Stimulated activated CD4-positive, alpha-beta T cell treated with anti-CD3 and anti-CD28 coated beads, Interleukin-15, amount 100 ng/mL, for 24 hours (primary cell): ENCODE results near the gene PPIF.

ENCODE experiments used
- DNase-seq: peaks from one replicate; pipeline ENCODE4 v3.0.0-alpha.2; 2020

The PPIF gene

DNA sequence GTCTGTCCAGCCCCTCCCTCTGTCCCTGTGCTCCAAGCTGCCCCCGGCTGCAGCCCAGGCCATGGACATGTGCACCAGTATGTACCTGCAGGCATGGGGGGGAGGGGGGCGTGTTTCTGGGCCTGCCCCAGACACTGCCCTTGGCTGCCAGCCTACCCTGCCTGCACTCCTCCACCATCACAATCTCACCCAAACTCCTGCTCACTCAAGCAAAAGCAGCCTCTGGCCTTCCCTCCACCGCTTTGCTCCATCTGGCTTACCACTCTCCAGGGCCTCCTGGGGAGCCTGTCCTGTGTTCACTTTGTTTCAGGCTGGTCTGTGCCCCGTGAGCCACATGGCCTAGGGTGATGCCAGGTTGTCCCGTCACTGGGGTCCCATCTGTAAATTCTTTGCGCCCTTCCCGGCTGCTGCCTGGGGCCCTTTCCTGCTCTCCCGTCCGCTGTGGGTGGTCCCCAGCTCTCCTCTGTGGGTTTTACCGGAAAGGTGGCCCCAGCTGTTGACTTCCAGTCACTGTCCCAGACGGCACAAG lies 33.3 kb upstream of the PPIF start:
- no peak for DNase-seq

DNA sequence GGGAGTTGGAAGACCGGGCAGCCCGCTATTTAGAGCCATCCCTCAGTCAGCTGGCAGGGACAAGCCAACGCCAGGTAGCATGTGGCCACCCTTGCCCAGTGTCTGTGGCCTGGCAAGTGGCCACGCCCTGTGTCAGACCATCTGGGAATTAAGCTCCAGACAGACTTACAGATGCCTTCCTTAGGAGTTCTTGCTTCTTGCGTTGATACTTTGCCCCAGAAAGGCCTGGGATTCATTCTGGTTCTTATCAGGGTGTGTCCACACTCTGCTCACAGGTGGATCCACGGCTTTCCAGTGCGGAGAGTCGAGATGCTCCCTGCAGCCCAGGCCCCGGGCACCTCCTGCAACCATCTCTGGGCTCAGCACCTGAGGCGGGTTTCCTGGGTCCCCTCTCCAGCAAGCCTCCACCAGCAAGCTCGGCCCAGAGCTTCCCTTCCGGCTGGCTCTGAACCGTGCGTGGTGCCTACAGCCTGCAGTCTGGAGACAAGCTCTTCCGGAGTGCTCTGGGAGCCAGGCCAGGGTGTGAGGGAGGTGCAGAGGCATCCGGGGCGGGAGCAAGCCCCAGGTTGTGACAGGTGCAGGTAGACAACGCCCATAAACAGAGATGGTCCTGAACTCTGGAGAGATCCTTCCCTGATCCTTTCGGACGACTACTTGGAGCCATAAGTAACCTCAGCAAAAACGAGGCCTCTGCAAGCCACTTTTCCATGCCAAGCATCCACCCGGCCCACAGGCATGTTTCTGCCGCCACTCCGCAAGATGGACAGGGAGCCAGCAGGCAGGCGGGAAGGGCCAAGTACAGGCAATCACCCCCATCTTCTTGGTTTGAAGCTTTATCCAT lies 32.3 kb upstream of the PPIF start:
- no peak for DNase-seq

DNA sequence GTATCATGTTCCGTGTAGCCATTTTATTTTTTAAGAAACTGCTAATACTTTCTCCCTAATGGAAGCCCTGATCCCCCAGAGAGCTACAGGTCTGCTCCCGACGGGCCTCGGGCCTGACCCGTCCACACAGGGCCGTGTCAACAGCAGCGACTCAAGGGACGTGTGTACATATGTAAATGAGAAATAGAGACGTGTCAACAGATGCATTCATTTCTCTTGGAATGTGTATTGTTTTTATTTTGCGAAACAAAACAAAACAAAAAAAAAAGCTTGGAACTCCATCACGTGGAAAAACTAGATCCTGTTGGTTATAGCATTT lies 31.7 kb upstream of the PPIF start:
- DNase-seq: no peak

DNA sequence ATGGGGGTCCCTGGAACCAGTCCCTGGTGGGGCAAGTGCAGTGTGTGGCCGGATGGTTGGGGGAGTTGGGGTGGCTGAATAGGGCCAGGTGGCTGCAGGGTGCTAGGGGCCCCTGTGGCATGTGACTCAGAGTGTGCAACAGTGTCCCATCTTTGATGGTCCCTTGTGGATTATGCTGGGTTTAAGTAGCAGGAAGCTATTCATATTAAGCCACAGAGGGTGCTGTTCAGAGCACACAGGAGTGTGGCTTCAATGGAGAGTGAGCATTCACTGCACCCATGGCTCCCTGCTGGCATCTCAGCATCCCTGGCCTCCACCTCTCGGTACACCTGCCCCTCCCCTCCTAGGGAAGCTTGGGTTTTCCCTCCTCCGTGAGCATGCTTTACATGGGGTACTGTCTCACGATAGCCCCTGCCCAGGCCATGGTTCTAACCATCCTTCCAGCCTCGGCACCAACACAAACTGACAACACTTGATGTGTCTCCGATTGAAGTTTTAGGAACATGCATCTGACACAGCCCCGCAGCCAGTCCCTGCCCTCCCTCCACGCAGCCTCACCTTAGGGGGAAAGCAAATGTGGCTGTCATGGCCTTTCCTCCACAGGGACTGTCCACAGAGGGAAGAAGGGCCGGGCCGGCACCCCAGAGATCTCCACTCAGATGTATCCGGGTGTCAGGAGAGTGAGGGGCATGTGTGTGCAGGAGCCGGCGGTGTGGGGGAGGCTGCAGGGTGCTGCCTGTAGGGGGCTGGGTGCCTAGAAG lies 30.4 kb upstream of the PPIF start:
- DNase-seq: peak; percentile 28

DNA sequence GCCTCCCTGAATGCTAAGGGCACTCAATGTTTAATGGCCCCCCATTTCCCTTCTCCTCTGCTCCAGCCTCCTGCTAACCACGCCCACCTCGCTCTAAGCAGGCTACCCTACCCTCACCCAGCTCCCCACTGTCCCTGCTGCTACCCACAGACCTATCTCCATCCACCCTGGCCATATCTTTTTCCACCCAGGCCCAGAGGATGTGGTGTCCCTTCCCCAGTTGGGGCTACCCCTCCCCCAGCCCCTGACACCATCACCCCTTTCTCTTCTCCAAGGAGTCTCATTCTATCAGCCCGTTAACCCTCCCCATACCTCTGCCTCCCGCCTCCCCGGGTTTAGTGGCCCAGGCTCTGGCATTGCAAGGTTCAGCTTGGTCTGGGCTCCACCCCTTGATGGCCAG lies 28.9 kb upstream of the PPIF start:
- DNase-seq: no peak

DNA sequence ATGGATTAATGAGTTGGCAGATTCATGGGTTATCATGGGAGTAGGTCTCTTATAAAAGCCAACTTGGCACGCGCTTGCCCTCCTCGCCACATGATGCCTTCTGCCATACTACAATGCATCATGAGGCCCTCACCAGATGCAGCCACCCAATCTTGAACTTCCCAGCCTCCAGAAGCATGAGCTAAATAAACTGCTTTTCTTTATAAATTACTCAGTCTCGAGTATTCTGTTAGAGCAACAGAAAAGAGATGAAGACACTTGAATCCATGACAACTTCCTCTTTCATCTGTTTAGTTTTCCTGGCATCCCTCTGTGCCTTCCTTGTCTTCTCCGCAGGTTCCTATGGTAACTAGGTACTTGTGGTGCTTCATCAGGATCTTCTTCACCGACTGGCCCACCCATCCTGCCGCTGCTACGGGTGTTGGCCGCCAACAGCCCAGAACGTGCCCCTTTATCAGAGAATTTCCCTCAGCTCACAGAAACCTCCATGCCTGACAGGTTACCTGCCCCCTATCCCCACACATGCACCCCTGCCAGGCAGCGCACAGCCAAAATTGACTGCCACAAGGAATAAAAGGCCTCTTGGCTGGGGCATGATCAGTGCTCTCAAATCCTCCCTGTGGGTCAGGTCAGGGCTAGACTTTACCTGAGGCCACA lies 28.0 kb upstream of the PPIF start:
- DNase-seq: no peak

DNA sequence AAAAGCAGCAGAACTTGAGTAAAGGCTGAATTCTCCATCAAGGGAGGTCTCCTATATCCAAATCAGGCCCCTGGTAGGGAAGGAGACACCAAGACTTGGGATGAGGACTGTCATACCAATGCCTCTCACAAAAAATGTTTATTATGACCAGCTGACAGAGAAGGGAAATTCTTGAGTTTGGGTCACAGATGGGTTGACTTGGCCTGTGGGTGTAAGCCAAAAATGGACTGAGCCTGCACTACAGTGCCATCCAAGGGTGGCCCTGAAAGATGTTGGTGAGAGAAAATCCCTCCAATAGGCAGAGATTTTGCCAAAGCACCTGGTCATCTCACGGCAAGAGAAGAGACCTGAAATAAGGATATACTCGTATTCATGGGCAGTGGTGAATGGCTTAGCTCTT lies 27.0 kb upstream of the PPIF start:
- DNase-seq: no peak

DNA sequence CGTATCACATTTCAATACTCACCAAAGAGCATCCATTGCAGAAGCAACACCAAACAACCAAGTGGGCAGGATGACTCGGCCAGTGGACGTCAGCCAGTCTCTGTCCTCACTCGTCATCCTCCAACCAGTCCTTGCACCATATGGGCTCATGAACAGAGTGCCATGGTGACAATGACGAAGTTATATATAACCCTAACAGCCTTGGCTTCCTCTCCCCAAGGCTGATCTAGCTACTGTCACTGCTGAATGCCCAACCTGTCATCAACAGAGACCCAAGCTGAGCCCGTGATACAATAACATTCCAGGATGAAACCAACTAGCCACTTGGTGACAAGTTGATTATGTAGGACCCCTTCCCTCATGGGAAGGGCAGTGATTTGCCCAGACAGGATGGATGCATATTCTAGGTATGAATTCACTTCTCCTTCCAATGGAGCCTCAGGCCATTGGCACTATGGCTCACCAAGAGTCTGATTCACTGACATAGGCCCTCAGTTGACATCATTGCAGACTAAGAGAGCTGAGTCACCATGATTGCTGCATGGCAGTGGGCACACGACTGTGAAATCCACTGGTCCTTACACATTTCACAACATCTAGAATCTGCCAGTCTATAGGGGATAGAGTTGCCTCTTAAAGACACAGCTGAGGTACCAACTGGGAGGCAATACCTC lies 26.3 kb upstream of the PPIF start:
- DNase-seq: peak; percentile 44

DNA sequence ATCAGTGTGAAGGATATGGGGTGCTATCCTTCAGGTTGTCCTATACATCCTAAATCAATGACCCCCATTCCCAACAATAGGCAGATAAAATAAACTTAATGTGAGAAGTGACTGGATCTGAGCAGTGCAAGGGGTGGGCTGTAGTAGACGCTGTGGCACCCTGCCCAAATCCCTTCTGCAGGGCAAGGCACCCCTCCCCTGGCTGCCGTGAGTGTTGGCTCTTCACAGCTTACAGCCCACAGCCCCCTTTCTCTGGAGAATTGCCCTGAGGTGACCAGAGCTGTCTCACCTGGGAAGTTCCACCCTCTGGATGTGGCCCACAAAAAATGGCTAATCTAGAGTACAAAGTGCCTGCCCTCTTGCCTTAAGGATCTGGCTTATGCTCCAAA lies 25.8 kb upstream of the PPIF start:
- no peak for DNase-seq

DNA sequence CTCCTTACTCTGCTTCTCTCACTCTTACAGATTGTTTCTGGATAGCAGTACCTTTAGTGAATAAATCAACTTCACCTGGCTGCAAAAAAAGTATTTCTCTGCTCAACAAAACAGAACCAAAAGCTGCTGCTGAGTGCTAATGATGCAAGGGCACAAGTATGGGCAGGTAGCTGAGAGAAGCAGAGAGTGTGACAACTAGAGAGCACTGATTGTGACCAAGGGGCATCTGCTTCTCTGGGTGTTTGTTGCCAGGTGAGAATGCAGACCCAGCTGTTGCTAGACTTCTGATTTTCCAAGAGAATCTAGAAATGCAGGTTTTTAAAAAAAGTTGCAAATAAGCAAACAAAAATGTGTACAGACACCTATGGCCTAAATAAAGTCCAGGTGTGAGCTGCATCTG lies 25.3 kb upstream of the PPIF start:
- DNase-seq: no peak

DNA sequence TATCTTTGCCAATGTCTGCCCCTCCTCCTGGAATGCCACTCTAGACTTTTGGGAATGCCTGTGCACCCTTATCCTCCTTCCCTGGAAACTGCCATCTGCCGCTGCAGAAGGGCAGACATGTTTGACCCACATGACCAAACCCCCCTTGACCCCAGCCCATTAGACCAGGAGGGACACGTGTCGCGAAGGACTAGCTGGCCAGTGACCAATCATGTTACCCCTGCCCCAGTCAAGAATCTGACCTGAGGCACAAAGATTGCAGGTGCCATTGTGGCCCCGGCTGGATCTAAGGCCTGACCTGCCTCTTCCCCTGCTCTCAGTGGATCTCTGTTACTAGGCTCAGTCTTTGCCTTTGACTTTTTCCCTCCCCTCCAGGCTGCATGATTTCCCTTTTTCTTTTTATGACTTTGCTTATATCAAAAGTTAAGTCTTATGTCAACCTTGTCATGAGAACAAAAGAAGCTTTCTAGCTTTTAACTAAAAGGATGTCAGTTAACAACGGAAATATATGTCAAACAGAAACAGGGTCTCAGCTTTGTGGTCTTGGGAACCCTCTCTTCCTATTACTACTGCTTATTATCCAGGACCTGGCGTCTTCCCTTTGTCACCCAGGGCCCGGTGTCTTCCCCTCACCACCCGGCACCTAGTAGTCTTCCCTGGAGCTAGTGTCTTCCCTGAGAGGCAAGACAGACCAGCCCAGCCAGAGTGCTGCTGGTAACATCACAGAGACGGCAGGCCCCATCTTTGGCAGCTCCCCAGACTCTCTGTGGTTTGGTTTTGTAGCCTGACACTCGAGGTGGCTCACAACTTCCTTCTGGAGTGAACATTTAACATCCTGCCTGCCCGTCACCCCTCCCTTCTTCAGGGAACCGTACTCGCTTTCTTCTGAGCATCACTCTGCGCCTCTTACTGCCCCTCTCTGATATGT lies 24.4 kb upstream of the PPIF start:
- peak; percentile 84 for DNase-seq

DNA sequence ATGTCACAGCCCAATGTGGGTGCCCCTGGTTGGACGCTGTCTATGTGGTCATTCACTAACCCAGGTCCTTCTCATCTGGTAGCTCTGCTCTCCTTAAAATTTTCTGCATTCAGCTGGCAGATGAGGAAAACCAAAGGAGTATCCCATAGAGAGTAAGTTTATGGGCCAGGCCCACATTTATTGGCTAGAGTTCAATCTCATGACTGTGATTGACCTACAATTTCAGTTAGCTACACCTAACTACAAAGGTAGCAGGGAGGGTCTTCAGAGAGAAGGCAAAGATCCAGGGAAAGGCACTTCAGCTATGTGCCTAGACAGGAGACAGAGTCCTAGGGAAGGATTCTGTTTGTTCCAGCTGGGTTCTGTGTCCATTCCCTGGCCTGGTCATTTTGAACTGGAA lies 23.7 kb upstream of the PPIF start:
- DNase-seq: no peak

DNA sequence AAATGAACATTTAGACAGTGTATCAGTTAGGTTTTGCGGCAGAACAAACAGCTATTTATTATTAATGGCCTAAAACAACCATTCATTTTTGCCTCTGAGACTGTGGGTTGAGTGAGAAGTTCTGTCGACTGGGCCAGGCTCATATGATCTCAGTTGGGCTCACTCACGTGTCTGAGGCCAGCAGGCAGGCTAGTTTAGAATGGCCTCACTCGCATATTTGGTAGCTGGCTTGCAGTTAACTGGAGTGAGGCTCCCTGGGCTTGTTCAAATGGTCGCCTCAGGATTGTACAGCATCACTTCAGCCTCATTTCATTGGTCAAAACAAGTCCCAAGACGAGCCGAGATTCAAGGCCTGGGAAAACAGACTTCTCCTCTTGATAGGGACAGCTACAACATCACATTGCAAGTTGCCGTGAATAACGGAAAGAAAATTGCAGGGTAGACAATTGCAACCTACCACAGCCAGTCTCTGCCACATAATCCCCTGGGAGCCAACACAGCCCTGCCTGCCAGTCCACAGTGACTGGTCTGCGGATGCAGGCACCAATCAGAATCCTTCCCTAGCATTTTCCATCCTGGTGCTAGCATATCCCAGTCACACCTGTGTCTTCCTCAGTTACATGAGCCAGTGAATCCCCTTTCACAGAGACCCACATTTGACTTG lies 23.1 kb upstream of the PPIF start:
- no peak for DNase-seq

DNA sequence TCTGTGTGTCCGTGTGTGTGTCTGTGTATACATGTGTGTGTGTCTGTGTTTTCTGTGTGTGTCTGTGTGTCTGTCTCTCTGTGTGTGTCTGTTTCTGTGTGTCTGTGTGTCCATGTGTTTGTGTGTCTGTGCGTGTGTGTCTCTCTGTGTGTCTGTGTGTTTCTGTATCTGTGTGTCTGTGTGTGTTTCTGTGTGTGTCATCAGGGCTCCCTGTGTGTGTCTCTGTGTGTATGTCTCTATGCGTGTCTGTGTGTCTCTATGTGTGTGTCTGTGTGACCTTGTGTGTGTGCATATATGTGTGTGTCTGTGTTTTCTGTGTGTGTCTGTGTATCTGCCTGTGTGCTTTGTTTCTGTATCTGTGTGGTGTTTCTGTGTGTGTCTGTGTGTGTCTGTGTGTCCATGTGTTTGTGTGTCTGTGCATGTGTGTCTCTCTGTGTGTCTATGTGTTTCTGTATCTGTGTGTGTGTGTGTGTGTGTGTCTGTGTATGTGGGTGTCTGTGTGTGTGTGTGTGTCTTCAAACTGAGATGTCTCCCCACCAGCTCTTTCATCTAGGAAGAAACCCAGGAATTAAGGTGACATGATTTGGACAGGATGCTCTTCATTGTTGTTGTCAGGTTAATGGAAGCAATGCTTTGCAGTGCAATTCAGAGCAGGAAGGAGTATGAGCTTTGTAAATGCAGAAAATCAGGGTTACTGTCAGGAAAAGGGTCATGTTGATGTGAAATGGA lies 20.7 kb upstream of the PPIF start:
- DNase-seq: no peak

DNA sequence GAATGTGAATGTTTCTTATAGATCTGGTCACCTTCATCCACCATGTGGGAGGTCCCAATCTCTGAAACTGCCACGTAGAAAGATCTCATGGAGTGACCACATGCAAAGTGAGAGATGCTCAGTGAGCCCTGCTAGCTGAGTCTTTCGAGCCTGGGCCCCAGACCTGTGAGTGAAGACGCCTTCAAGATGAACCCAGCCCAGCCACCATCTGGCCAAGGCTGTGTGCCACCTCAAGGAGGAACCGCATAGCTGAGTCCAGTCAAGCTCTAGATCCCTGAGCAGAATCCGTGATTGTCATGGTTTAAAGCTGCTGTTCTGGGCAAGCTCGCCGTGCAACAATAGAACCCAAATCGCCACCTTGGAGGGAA lies 20.2 kb upstream of the PPIF start:
- DNase-seq: no peak

DNA sequence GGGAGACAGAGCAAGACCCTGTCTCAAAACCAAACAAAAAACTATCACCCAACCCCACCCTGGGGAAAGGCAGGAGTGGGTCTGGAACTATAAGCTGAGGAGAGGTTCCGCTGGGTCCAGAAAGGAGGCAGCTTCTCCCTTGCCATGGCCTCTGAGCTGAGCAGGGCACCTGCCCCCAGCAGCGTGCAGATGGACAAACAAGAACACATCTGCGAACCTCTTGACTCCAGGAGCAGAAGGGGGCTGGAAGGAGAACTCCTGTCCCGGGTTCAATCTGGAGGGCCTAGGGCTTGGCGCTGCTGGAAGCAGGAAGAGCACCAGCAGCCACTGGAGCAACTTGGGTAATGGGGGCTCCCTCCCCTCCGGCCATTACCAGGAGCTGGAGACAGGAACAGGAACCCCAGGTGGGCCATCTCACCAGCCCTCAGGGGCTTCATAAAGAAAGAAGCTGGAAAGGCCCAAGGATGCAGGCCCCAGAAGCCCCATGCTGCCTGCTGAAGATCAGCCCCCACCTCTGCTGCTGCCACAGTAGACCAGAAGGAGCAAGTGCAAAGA lies 19.0 kb upstream of the PPIF start:
- no peak for DNase-seq

DNA sequence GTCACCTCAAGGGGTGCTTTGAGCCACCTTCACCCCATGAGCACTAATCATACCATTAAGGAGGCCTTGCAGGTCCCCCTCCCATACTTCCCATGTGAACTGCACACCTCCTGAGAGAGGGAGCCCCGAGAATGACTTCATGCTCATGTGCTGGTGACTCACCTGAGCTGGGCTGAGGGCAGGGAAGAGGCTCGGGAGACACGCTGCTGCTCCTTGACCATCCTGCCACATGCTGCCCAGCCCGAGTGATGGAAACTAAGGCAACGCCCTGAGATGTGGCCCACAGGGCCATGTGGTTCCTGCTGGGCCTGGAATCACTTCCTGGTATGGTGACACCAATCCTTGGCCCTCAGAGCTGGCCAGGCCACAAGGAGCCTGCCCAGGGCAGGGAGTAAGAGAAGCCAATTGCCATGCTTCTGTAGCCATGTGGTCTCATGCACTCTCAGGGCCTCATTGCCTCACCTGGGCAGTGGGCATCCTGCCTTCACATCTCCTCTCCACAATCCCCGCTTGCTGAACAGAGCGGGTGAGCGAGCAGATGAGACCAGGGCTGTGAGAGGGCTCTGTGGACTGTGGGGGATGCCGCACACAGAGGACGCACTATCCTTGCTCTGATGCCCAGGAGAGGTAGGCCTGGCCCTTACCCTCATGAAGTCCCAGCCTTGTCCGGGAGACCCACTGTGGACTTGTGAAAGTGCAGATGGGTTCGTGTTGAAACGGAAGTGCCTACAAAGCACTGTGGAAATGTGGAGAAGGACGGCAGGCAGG lies 18.3 kb upstream of the PPIF start:
- DNase-seq: no peak

DNA sequence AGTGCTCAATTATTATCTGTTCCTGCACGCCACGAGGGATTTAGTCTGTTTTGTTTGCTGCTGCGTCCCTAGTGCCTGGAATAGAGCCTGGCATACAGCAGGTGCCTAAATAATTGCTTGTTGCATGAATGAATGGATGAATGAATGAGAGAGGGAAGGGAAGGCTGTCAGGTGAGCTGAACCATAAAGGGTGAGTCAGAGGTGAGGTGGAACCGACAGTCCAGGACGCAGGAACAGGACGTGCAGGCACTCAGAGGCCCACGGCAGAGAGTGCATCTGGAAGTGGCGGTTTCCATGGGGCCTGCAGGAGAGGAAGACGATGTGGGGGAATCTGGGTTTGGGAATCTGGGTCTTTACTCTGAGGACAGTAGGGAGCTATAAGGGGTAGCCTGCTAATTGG lies 17.7 kb upstream of the PPIF start:
- DNase-seq: no peak

DNA sequence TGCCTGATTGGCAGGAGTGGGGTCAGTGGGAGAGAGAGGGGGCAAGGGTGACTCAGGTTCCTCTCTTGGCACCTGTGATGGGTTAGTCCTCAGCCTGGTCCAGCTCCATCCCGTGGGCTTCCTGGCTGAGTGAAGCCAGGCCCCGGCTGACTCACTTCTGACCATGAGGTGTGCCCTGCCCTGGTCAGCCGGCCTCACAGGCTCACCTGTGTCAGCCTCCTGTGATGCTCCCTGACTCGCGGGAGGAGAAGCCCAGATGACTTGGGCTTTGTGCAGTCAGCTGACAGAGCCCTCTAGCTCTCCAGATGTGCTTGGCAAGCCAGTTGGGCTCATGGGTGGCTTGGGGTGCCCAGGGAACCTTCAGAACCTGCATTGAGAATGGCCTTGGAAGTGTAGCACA lies 16.0 kb upstream of the PPIF start:
- peak; percentile 34 for DNase-seq

DNA sequence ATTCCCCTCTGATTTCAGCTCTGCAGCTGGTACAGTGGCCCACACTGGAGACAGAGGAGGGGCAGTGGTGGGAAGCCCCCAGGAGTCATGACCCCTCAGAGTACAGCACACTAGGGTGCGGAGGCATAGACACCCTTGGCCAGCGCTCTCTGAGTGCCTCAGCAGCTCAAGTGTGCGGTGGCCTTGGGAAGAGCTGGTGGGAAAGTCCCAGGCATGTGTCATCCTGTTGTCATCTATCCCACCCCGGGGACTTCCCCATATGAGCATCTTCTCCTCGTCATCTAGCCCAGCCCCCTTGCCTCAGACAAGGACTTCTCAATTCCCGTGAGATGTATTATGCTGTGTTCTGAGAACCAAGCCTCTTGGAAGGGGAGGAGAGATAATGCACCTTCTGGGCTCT lies 15.6 kb upstream of the PPIF start:
- DNase-seq: peak; percentile 92
